ENCODE data around the gene PRKAR1B.
A peak's percentile ranks its signal among the peaks of the same experiment; 100 is the strongest.

The PRKAR1B gene

GRCh38 chr7:601595-602340 lies 125.3 kb downstream of the PRKAR1B start:
- Histone ChIP-seq H3K23ac (ENCODE audit: low read depth, low read length, poor library complexity) (peak overlapping the region; percentile 17), H3K14ac (ENCODE audit: low read length) (no peak overlapping the region), H3K4me1 (ENCODE audit: control insufficient read depth in 2 of 2, insufficient read depth in 1 of 2, low read depth in 1 of 2, low read length in 2 of 2) (peaks cover 2 to 10% of the 10 kb centered on the region in 2 donors), H4K91ac (ENCODE audit: low read depth, low read length, poor library complexity) (no peak overlapping the region), H3K27me3 (ENCODE audit: control insufficient read depth in 3 of 3, insufficient read depth in 3 of 3, low read depth in 1 of 3, low read length in 3 of 3) (no peaks in the 10 kb centered on the region), H2BK5ac (ENCODE audit: low read length) (no peak overlapping the region), H2BK12ac (ENCODE audit: low read length) (no peak overlapping the region), H2AFZ (ENCODE audit: low read length) (no peak overlapping the region), H2AK5ac (ENCODE audit: low read depth, low read length) (no peak overlapping the region), H3K4me2 (ENCODE audit: insufficient read depth, low read length, poor library complexity, severe bottlenecking) (no peak overlapping the region), H2BK15ac (ENCODE audit: low read length) (no peak overlapping the region), H3K18ac (ENCODE audit: low read length) (peak overlapping the region; percentile 80), H3K4me3 (ENCODE audit: low read length in 2 of 2) (no peak overlapping the region), H3K27ac (replicated peaks; ENCODE audit: low read length) (no peak overlapping the region), H3K9me3 (replicated peaks in 1 of 2; ENCODE audit: control insufficient read depth in 2 of 2, insufficient read depth in 1 of 2, low read depth in 1 of 2, low read length in 2 of 2) (no peaks in the 10 kb centered on the region), H3K9ac (ENCODE audit: low read depth, low read length, poor library complexity) (no peak overlapping the region), H4K8ac (ENCODE audit: low read depth, low read length) (no peak overlapping the region), H3K36me3 (replicated peaks in 1 of 2; ENCODE audit: control insufficient read depth in 2 of 2, insufficient read depth in 2 of 2, low read length in 2 of 2) (no peaks in the 10 kb centered on the region), H2BK120ac (ENCODE audit: low read depth, low read length) (no peak overlapping the region), H3K79me1 (ENCODE audit: low read depth, low read length) (peaks cover 1% of the 10 kb centered on the region), H3K4ac (ENCODE audit: low read length) (no peak overlapping the region)
- no peak for DNase-seq (ENCODE audit: low spot score)
- no CpG with 5 or more reads among the region's 39 CpGs for WGBS, 2 donors (ENCODE audit: extremely low coverage in 2 of 2, insufficient read length in 2 of 2, insufficient replicate concordance in 1 of 2)

GRCh38 chr7:601036-601594 lies 126.0 kb downstream of the PRKAR1B start:
- Histone ChIP-seq H2BK15ac (ENCODE audit: low read length) (no peak overlapping the region), H3K79me1 (ENCODE audit: low read depth, low read length) (peaks cover 1% of the 10 kb centered on the region), H3K23ac (ENCODE audit: low read depth, low read length, poor library complexity) (peak overlapping the region; percentile 17), H2AFZ (ENCODE audit: low read length) (no peak overlapping the region), H3K18ac (ENCODE audit: low read length) (no peak overlapping the region), H3K9me3 (replicated peaks in 1 of 2; ENCODE audit: control insufficient read depth in 2 of 2, insufficient read depth in 1 of 2, low read depth in 1 of 2, low read length in 2 of 2) (no peaks in the 10 kb centered on the region), H3K4me3 (ENCODE audit: low read length in 2 of 2) (no peak overlapping the region), H2AK5ac (ENCODE audit: low read depth, low read length) (no peak overlapping the region), H3K4ac (ENCODE audit: low read length) (no peak overlapping the region), H3K4me2 (ENCODE audit: insufficient read depth, low read length, poor library complexity, severe bottlenecking) (no peak overlapping the region), H2BK120ac (ENCODE audit: low read depth, low read length) (no peak overlapping the region), H3K36me3 (replicated peaks in 1 of 2; ENCODE audit: control insufficient read depth in 2 of 2, insufficient read depth in 2 of 2, low read length in 2 of 2) (no peaks in the 10 kb centered on the region), H2BK5ac (ENCODE audit: low read length) (no peak overlapping the region), H4K91ac (ENCODE audit: low read depth, low read length, poor library complexity) (no peak overlapping the region), H3K9ac (ENCODE audit: low read depth, low read length, poor library complexity) (no peak overlapping the region), H3K4me1 (ENCODE audit: control insufficient read depth in 2 of 2, insufficient read depth in 1 of 2, low read depth in 1 of 2, low read length in 2 of 2) (peaks cover 2 to 10% of the 10 kb centered on the region in 2 donors), H2BK12ac (ENCODE audit: low read length) (no peak overlapping the region), H3K27me3 (ENCODE audit: control insufficient read depth in 3 of 3, insufficient read depth in 3 of 3, low read depth in 1 of 3, low read length in 3 of 3) (no peaks in the 10 kb centered on the region), H3K27ac (replicated peaks; ENCODE audit: low read length) (no peak overlapping the region), H3K14ac (ENCODE audit: low read length) (no peak overlapping the region), H4K8ac (ENCODE audit: low read depth, low read length) (no peak overlapping the region)
- WGBS, 2 donors (ENCODE audit: extremely low coverage in 2 of 2, insufficient read length in 2 of 2, insufficient replicate concordance in 1 of 2) = no CpG with 5 or more reads among the region's 22 CpGs
- DNase-seq (ENCODE audit: low spot score) = no peak

- Histone ChIP-seq H3K9me3 (replicated peaks in 1 of 2; ENCODE audit: control insufficient read depth in 2 of 2, insufficient read depth in 1 of 2, low read depth in 1 of 2, low read length in 2 of 2) (no peaks in the 10 kb centered on the region), H2BK5ac (ENCODE audit: low read length) (no peak overlapping the region), H4K91ac (ENCODE audit: low read depth, low read length, poor library complexity) (no peak overlapping the region), H3K4me2 (ENCODE audit: insufficient read depth, low read length, poor library complexity, severe bottlenecking) (no peak overlapping the region), H2BK12ac (ENCODE audit: low read length) (no peak overlapping the region), H3K79me1 (ENCODE audit: low read depth, low read length) (peaks cover 1% of the 10 kb centered on the region), H3K9ac (ENCODE audit: low read depth, low read length, poor library complexity) (no peak overlapping the region), H3K14ac (ENCODE audit: low read length) (no peak overlapping the region), H3K4me1 (ENCODE audit: control insufficient read depth in 2 of 2, insufficient read depth in 1 of 2, low read depth in 1 of 2, low read length in 2 of 2) (peaks cover 2 to 10% of the 10 kb centered on the region in 2 donors), H3K27me3 (ENCODE audit: control insufficient read depth in 3 of 3, insufficient read depth in 3 of 3, low read depth in 1 of 3, low read length in 3 of 3) (no peaks in the 10 kb centered on the region), H2BK15ac (ENCODE audit: low read length) (no peak overlapping the region), H3K23ac (ENCODE audit: low read depth, low read length, poor library complexity) (no peak overlapping the region), H2BK120ac (ENCODE audit: low read depth, low read length) (no peak overlapping the region), H3K18ac (ENCODE audit: low read length) (no peak overlapping the region), H2AK5ac (ENCODE audit: low read depth, low read length) (no peak overlapping the region), H3K4ac (ENCODE audit: low read length) (no peak overlapping the region), H4K8ac (ENCODE audit: low read depth, low read length) (no peak overlapping the region), H3K27ac (replicated peaks; ENCODE audit: low read length) (no peak overlapping the region), H3K36me3 (replicated peaks in 1 of 2; ENCODE audit: control insufficient read depth in 2 of 2, insufficient read depth in 2 of 2, low read length in 2 of 2) (peaks cover 0 to 1% of the 10 kb centered on the region in 2 donors), H2AFZ (ENCODE audit: low read length) (no peak overlapping the region), H3K4me3 (ENCODE audit: low read length in 2 of 2) (no peak overlapping the region)
- no peak for DNase-seq (ENCODE audit: low spot score)
- no CpG with 5 or more reads among the region's 33 CpGs for WGBS, 2 donors (ENCODE audit: extremely low coverage in 2 of 2, insufficient read length in 2 of 2, insufficient replicate concordance in 1 of 2)
These were observed 126.7 kb downstream of the PRKAR1B start for GRCh38 chr7:600149-601035.

GRCh38 chr7:598899-599298 lies 128.2 kb downstream of the PRKAR1B start:
- peak overlapping the region; percentile 57 for H3K18ac ChIP-seq (ENCODE audit: low read length)
- H3K23ac ChIP-seq (ENCODE audit: low read depth, low read length, poor library complexity) = no peak overlapping the region
- WGBS, 2 donors (ENCODE audit: extremely low coverage in 2 of 2, insufficient read length in 2 of 2, insufficient replicate concordance in 1 of 2) = no CpG with 5 or more reads among the region's 19 CpGs
- H3K14ac ChIP-seq (ENCODE audit: low read length) = no peak overlapping the region
- no peak overlapping the region for H3K4ac ChIP-seq (ENCODE audit: low read length)
- H2BK5ac ChIP-seq (ENCODE audit: low read length) = peak overlapping the region; percentile 50
- peaks cover 0 to 1% of the 10 kb centered on the region in 2 donors for H3K36me3 ChIP-seq (replicated peaks in 1 of 2; ENCODE audit: control insufficient read depth in 2 of 2, insufficient read depth in 2 of 2, low read length in 2 of 2)
- H2BK12ac ChIP-seq (ENCODE audit: low read length) = no peak overlapping the region
- H3K4me1 ChIP-seq (ENCODE audit: control insufficient read depth in 2 of 2, insufficient read depth in 1 of 2, low read depth in 1 of 2, low read length in 2 of 2) = peaks cover 2 to 7% of the 10 kb centered on the region in 2 donors
- H3K9me3 ChIP-seq (replicated peaks in 1 of 2; ENCODE audit: control insufficient read depth in 2 of 2, insufficient read depth in 1 of 2, low read depth in 1 of 2, low read length in 2 of 2) = no peaks in the 10 kb centered on the region
- no peaks in the 10 kb centered on the region for H3K27me3 ChIP-seq (ENCODE audit: control insufficient read depth in 3 of 3, insufficient read depth in 3 of 3, low read depth in 1 of 3, low read length in 3 of 3)
- no peak overlapping the region for H2BK15ac ChIP-seq (ENCODE audit: low read length)
- H4K8ac ChIP-seq (ENCODE audit: low read depth, low read length) = no peak overlapping the region
- peaks cover 1% of the 10 kb centered on the region for H3K79me1 ChIP-seq (ENCODE audit: low read depth, low read length)
- no peak overlapping the region for H2BK120ac ChIP-seq (ENCODE audit: low read depth, low read length)
- no peak overlapping the region for H3K27ac ChIP-seq (replicated peaks; ENCODE audit: low read length)
- no peak overlapping the region for H3K4me2 ChIP-seq (ENCODE audit: insufficient read depth, low read length, poor library complexity, severe bottlenecking)
- no peak for DNase-seq (ENCODE audit: low spot score)
- no peak overlapping the region for H4K91ac ChIP-seq (ENCODE audit: low read depth, low read length, poor library complexity)
- no peak overlapping the region for H2AFZ ChIP-seq (ENCODE audit: low read length)
- H3K4me3 ChIP-seq (ENCODE audit: low read length in 2 of 2) = no peak overlapping the region
- no peak overlapping the region for H3K9ac ChIP-seq (ENCODE audit: low read depth, low read length, poor library complexity)
- peak overlapping the region; percentile 27 for H2AK5ac ChIP-seq (ENCODE audit: low read depth, low read length)

All from neuronal stem cell (in vitro differentiated cells).